Parathyroid adenoma (tissue), 2 donors: ENCODE measurements around the gene ARL6IP1.
"Not testable (repeated sequence)": the region's sequence is repeated elsewhere in the genome, so short reads cannot be mapped to it uniquely, and the experiment has no call there.

ENCODE experiments used
- H2AFZ ChIP-seq: fragments of 300-600 bp; sonication (generic); one replicate; pipeline ENCODE4 v1.7.0; 2017; ENCODE audit warnings: antibody characterized with exemption, mild to moderate bottlenecking
- H3K27ac ChIP-seq: fragments of 300-600 bp; sonication (generic); one replicate; pipeline ENCODE4 v1.7.0; 2017
- H3K27me3 ChIP-seq: fragments of 300-600 bp; sonication (generic); one replicate; pipeline ENCODE4 v1.7.0; 2017; ENCODE audit warnings: low read length; ENCODE audit not compliant: control insufficient read depth, insufficient read depth
- H3K36me3 ChIP-seq: fragments of 300-600 bp; sonication (generic); one replicate; pipeline ENCODE4 v1.7.0; 2017; ENCODE audit warnings: low read length; ENCODE audit not compliant: control insufficient read depth, insufficient read depth
- H3K4me1 ChIP-seq: fragments of 300-600 bp; sonication (generic); one replicate; pipeline ENCODE4 v1.7.0; 2017; ENCODE audit warnings: control low read depth
- H3K4me2 ChIP-seq: fragments of 300-600 bp; sonication (generic); one replicate; pipeline ENCODE4 v1.7.0; 2017; ENCODE audit warnings: low read length
- H3K4me3 ChIP-seq: fragments of 300-600 bp; sonication (generic); one replicate; pipeline ENCODE4 v1.7.0; 2017; ENCODE audit warnings: low read depth, low read length
- H3K79me2 ChIP-seq: fragments of 300-600 bp; sonication (generic); one replicate; pipeline ENCODE4 v1.7.0; 2017; ENCODE audit warnings: control low read depth
- H3K9ac ChIP-seq: fragments of 300-600 bp; sonication (generic); one replicate; pipeline ENCODE4 v1.7.0; 2017; ENCODE audit warnings: mild to moderate bottlenecking
- H3K9me3 ChIP-seq: fragments of 300-600 bp; sonication (generic); one replicate; pipeline ENCODE4 v1.7.0; 2017; ENCODE audit warnings: low read length; ENCODE audit not compliant: control insufficient read depth
- donor health status: primary hyperparathyroidism.

ARL6IP1 gene

DNA sequence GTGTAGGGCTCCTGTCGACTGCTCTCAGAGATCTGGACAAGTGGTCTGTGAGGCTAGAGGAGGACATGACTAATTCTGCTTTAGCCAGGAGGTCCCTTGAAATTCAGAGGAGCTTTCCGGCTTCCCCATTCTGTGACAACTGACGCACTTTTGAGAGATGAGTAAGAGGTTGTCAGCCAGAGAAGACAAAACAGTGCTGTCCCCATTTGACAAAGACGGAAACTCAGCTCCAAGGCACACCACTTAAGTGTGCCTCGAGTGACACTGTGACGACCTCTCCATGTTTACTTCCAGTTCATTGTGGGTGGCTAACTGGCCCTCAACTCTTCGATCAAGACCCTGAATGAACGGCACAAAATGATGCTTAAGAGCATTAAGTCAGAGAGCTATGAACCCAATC lies 58.5 kb downstream of the ARL6IP1 start:
- not testable (repeated sequence) for H3K4me2 ChIP-seq, H3K4me1 ChIP-seq

More for the DNA sequence above, 58.5 kb downstream of the ARL6IP1 start:
- H3K79me2 ChIP-seq, H3K9me3 ChIP-seq, H3K9ac ChIP-seq, H3K27ac ChIP-seq, H3K4me3 ChIP-seq, H3K36me3 ChIP-seq, H3K27me3 ChIP-seq, H2AFZ ChIP-seq: not testable (repeated sequence)
